Caki2 (cell line): ENCODE results near the gene NPAS3. TPM values are rescaled to one million over a fixed set of nuclear protein-coding genes. Genes with fewer than 3 reads are reported as not detected.
A peak's percentile ranks its signal among the peaks of the same experiment; 100 is the strongest.

ENCODE experiments used
- DNase-seq: peaks from one replicate; pipeline ENCODE4 v3.0.0-alpha.2; 2015; ENCODE audit warnings: low read depth
- in situ Hi-C: cut with HindIII; loops from 2 replicates; pipeline ENCODE4 v1.10.0; 2016; ENCODE audit warnings: low sequenced_read_pairs, low pct_unique_long_range_greater_than_20kb, mixed read lengths
- total RNA-seq: library from RNA; depleted of rRNA; stranded (reverse); fragments of >200 nt; shearing (Covaris generic); gene quantifications from 2 replicates; pipeline ENCODE4 v1.2.3, GENCODE V29; 2014; ENCODE audit warnings: low replicate concordance

Gene NPAS3
- total RNA-seq, 1 experiment from 2014 or later, result 8.1 TPM

- no peak for DNase-seq
- in situ Hi-C loops, result no loop called here
These were observed 826.4 kb downstream of the NPAS3 start for GRCh38 chr14:33764876-33765650.

DNA sequence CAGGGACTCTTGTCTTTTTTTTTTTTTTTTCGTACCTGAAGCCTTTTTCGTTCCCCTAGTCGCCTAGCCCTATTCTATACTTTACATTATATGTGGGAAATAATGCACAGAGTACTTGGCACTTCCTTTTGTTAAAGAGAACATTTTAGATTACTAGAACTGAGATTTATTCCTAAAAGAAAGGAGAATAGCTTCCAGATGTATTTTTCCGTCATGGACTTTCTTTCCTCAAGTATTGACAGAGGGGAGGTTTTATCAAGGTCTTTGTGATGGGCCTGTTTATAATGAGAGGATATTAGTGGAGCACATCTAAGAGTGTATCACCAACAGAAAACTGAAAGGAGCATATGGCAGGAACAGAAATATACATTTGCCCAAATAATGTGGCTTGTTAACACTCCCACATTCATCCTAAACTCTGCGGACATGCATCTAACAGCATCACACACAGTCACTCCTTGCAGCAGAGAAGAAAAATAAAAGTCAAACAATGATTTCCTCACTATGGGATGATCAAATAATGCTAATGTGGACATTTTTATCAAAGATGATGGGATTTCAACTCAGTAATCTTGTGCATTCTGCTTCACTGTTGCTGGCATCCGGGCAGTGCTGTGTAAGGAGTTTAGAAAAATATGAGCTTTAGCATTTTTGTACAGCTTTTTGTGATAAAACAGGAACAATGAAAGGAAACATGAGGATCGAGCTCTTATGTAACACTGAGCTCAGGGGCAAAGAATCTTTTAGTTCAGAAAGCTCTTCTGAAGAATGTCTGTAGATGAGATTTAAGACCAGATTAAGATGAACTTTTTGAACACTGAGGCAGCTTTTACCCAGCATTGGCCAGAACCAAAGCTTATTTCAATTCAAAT, 829.1 kb downstream of the NPAS3 start:
- no peak for DNase-seq
- in situ Hi-C loops, result no loop called here

- in situ Hi-C loops, result no loop called here
- no peak for DNase-seq
These were observed 829.8 kb downstream of the NPAS3 start for GRCh38 chr14:33768458-33768830.

DNA sequence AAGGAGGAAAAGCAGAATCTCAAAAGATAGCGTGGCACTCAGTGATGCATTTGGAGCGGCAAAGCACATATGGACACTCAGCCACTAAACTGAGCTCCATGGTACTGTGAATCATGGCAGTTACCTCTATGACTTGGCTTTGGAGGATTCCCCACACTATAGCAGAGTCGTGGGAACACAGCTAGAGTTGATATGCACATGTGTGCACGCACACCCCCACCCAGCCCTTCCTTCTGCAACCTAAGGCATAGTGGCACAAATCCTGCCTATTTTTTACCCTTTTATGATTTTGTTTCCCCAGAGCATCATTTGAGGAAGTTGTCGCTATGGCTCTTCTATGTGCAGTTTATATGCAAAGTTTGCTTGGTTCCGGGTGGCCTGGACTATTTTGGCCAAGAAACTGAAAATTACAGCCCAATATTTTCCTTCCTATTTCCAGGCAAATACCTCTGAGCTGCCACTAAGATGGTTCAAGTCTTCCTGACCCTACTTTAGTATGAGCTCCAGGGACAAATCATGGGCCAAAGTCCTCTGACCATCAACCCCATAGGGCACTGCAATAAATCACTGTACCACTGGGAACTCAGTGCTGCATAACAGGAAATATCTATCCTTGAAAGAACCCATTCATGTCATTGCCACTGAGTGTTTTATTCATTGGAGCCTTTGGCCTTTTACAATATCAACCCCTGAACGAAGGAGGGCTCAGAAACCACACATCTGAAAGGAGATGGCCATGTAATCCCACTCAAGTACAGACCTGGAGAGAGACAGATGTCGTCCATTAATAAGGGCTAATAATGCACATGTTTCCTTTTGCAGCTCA, 834.7 kb downstream of the NPAS3 start:
- in situ Hi-C loops, result no loop called here
- DNase-seq, result no peak

- no peak for DNase-seq
- in situ Hi-C loops, result no loop called here
These were observed 835.5 kb downstream of the NPAS3 start for GRCh38 chr14:33774161-33774560.

GRCh38 chr14:33774723-33775470, 836.2 kb downstream of the NPAS3 start:
- in situ Hi-C loops, result no loop called here
- DNase-seq, result no peak

- in situ Hi-C loops, result no loop called here
- no peak for DNase-seq
These were observed 838.2 kb downstream of the NPAS3 start for GRCh38 chr14:33776871-33777270.

GRCh38 chr14:33777681-33778080, 839.0 kb downstream of the NPAS3 start:
- no peak for DNase-seq
- in situ Hi-C loops, result no loop called here

DNA sequence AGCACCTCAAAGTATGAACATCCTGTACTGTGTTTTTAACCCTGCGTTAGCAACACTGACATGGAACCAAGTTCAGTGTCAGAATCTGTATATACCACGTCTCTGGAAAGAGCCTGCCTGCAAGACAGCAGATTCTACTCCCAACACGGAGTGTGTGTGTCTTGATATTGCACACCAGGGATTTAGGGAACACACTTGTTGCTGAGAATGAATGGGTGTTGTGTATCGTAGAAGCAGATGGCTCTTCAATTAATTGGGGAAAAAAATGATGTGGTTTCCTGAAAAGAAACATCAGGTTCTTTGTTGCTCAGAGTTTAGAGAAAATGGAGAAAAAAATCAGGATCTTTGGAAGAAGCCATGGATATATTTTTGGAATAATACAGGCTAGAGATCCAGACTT, 841.4 kb downstream of the NPAS3 start:
- in situ Hi-C loops, result no loop called here
- no peak for DNase-seq

GRCh38 chr14:33781236-33781635, 842.6 kb downstream of the NPAS3 start:
- in situ Hi-C loops, result no loop called here
- DNase-seq, result no peak

GRCh38 chr14:33782923-33783322, 844.2 kb downstream of the NPAS3 start:
- in situ Hi-C loops, result no loop called here
- no peak for DNase-seq

DNA sequence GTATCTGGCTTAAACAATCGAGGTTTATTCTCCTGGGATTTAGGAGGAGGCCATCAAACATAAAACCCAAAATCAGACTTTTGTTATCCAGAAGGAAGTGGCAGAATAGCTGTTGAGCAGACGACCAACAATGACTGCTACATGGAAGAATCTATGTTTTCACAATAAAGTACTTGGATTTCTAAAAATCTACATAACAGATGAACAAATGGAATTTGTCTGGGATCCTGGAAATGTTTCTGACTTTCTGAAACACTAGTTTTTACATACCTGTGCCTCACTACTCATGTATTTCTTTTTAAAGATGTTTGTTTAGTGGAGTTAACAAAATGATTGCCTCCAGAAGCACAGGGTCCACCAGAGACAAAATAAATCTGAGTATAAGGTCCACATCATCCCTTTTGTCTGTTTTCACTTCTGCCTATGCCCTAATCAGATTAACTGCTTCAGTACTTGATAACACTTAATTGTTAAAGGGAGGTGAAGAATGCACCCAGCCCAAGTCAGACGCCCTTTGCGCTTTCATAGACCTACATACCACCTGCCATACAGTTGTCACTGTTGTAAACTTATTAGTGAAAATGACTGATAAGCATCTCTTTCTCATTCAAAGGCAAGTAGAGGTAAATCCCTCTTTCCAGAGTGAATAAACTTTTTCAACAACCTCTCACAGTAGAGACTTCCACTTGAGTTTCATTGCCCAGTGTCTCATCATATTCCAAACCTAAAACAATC, 847.6 kb downstream of the NPAS3 start:
- in situ Hi-C loops, result no loop called here
- DNase-seq, result no peak

- in situ Hi-C loops, result no loop called here
- no peak for DNase-seq
These were observed 849.5 kb downstream of the NPAS3 start for GRCh38 chr14:33788161-33788560.

GRCh38 chr14:33790996-33791395, 852.3 kb downstream of the NPAS3 start:
- in situ Hi-C loops, result no loop called here

DNA sequence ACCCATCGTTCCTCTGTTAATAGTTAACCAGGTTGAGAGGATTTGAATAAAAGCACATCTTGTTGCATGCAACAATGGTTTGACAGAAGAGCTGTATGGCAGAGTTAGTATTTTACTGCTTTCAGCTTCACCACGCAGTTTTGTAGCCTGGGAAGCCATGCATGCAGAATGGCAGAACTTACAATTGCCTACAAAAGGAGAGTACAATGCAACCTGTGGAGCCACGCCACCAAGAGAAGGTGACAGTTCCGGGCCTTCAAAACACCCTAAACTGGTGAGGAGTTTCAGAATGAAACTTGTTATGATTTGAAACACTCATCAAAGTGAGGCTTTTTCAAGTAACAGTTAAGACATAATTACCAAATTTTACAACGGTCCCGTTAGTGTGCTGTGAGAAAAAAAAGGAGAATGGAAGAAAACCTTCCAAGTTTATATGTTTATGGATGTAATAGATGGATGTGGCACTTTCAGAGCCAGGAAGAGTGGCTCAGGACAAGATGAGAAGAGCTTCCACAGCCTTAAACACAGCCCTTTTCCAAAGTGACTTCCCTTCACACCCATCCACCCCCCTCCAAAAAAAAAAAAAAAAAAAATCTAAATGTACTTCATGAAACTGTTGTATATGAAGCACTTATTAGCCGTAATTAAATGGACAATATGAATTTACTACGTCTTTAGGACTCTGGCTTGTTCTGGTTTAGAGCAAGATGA, 853.5 kb downstream of the NPAS3 start:
- DNase-seq, result peak; percentile 53
- in situ Hi-C loops, result no loop called here

More at GRCh38 chr14:33790996-33791395, 852.3 kb downstream of the NPAS3 start:
- no peak for DNase-seq

- in situ Hi-C loops, result no loop called here
- DNase-seq, result peak; percentile 62
These were observed 854.2 kb downstream of the NPAS3 start for GRCh38 chr14:33792720-33793368.
